ENCODE results near the gene KNCN.

KNCN gene

DNA sequence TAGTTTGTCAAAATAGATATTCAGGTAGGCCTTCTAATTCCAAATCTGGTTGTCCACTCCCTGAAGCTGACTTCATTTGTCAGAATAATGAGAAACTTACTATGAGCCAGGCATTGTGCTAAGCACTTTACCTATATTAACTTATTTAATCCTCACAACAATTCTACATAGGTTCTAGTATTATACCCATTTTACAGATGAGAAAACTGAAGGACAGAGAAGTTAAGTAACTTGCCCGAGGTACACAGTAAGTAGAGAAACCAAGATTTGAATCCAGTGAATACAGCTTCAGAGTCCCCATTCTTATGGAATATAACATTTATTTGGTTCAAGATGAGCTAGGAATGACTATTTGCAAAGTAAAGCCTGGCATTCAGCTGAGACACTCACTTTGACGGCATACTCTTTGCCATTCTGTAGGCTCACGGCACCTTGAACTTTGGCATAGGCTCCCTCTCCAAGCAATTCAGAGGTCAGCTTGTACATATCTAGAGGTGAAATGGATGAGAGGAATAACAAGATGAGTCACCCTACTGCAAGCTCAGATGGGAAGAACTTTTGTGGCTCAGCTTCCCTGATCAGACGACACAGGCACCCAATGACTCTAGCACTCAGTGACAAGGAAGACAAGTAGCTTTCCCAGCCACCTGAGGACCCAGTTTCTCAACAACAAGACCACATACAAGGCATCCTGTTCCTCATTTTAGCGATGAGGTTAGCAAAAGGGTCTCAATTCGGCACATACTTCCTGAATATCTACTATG is 28.9 kb upstream of the KNCN start:
- no peak overlapping the region for H3K4me3 ChIP-seq (ENCODE audit: low read depth, low read length)
- TF ChIP-seq, protein P1, sequence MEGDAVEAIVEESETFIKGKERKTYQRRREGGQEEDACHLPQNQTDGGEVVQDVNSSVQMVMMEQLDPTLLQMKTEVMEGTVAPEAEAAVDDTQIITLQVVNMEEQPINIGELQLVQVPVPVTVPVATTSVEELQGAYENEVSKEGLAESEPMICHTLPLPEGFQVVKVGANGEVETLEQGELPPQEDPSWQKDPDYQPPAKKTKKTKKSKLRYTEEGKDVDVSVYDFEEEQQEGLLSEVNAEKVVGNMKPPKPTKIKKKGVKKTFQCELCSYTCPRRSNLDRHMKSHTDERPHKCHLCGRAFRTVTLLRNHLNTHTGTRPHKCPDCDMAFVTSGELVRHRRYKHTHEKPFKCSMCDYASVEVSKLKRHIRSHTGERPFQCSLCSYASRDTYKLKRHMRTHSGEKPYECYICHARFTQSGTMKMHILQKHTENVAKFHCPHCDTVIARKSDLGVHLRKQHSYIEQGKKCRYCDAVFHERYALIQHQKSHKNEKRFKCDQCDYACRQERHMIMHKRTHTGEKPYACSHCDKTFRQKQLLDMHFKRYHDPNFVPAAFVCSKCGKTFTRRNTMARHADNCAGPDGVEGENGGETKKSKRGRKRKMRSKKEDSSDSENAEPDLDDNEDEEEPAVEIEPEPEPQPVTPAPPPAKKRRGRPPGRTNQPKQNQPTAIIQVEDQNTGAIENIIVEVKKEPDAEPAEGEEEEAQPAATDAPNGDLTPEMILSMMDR (IDR thresholded peaks at IDR 0.05; ENCODE audit: borderline replicate concordance, insufficient read depth, low read depth, low read length), result no peak

DNA sequence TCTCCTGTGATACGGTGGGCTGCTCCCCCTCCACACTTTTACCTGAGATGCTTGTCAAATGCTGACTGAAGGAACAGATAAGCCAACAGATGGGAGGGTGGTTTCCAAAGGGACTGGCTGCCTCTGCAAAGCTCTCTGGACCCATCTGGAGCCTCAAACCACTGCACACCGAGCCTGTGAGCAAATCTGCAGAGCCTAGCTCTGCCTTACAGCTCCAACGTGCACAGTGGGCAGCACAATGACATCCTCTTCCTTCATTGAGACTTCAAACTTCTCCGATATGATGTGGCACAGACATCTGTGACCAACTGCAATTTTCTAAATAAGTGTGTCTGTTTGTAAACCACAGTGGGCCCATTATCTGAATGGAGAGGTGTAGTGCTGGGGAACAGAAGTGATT is 26.2 kb upstream of the KNCN start:
- H3K4me3 ChIP-seq (ENCODE audit: low read depth, low read length), result no peak overlapping the region
- TF ChIP-seq, protein P1 (IDR thresholded peaks at IDR 0.05; ENCODE audit: borderline replicate concordance, insufficient read depth, low read depth, low read length), result no peak

DNA sequence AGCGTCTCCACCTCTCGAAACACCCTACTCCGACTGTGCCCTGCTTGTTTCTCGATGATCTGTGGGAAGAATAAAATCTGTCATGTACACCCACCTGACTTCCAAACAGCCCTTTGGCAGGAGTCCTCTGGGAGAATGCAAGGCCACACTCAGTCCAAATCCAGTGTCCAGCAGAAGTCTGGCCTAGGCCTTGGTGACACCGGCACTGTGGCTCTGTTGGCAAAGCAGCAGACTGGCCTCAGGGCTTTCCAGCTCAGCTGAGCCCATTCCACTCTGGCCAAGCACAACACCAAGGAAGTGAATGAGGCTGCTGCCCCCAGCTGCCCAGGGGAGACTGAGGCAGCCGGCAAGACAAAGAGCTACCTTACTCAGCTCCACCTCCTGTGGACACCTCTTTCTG is 25.1 kb upstream of the KNCN start:
- TF ChIP-seq, protein P1 (IDR thresholded peaks at IDR 0.05; ENCODE audit: borderline replicate concordance, insufficient read depth, low read depth, low read length), result no peak
- no peak overlapping the region for H3K4me3 ChIP-seq (ENCODE audit: low read depth, low read length)

DNA sequence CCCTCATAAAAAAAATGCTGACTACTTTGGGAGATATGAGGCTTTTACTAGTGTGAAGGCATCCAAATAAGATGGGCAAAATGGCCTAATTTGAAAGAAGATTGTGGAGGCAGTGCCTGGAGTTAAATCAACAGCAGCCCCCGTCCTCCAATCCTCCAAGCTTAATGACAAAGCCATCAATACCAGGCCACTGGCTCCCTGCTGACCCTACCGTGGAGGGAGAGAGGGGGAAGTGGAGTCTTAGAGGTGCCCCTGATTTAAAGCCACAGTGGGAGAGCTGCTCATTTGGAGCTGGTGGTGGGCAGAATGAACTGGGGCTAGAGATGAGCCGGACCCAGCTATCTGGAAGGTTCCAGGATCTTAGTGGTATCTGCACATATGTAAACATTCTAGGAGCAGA is 24.3 kb upstream of the KNCN start:
- H3K4me3 ChIP-seq (ENCODE audit: low read depth, low read length), result no peak overlapping the region
- TF ChIP-seq, protein P1 (IDR thresholded peaks at IDR 0.05; ENCODE audit: borderline replicate concordance, insufficient read depth, low read depth, low read length), result no peak

DNA sequence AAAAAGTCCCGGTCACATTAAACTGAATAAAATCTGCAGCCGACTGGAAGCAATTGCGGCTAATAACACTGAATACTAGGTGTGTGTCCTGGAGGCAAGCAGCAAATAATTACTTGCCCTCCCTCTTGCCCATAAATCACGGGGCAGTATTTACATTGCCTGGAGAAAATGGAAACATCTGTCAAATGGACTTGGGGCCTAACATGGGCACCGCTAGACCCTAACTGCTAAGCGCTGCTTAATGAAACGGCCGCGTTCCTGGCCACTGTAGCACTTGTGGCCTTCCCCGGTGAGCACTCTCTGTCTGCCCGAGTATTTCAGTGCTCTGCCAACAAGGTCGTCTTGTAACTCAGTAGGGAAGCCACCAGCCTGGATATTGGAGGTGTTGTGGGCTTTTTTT is 23.9 kb upstream of the KNCN start:
- TF ChIP-seq, protein P1 (IDR thresholded peaks at IDR 0.05; ENCODE audit: borderline replicate concordance, insufficient read depth, low read depth, low read length), result no peak
- H3K4me3 ChIP-seq (ENCODE audit: low read depth, low read length), result no peak overlapping the region

DNA sequence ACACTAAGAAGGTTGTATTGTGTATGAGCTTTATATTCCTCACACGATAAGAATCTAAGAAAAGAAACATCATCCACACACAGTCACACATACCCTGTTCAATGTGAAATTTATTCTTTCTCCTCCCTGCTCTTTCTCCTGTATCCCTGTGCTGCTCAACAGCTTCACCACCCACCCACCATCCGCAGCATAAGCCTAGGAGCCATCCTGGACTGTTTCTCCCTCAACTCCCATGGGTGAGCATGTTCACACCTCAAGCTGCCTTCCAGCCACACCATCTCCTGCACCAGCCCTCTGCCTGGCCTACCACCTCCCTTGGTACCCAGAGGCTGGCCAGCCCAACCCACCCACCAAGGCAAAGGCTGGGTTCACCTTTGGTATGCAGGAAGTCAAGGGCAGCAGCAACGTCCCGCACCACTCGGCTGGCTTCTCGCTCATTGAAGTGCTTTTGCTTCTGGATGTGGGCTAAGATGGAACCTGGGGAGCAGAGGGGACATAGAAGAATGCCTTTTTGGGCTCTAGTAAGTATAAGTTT is 20.3 kb upstream of the KNCN start:
- TF ChIP-seq, protein P1 (IDR thresholded peaks at IDR 0.05; ENCODE audit: borderline replicate concordance, insufficient read depth, low read depth, low read length), result no peak
- H3K4me3 ChIP-seq (ENCODE audit: low read depth, low read length), result no peak overlapping the region

All from GM12875 (cell line).